Measurements from ENCODE around the gene DBNDD1.
A peak's percentile ranks its signal among the peaks of the same experiment; 100 is the strongest.
"Not testable (repeated sequence)": the region's sequence is repeated elsewhere in the genome, so short reads cannot be mapped to it uniquely, and the experiment has no call there.

The DBNDD1 gene

DNA sequence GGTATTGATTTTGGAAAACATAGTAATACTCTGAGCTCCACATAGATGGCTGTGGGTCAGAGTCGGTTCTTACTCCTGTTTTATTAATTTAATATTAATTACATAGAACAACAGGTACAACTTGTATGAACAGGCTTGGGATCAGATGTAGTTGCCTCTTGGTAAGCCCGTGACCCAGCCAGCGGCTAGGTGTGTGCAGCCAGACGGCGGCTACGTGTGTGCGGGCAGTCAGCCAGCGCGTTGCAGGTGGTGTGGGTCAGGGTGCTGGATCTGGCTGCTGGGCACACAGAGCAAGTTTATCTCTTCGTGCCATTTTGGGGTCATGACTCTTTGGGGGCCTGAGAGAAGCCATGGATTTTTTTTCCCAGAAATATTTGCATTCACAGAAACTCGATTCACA, 30.3 kb downstream of the DBNDD1 start:
- DNase-seq (ENCODE audit: low read depth), result no peak

DNA sequence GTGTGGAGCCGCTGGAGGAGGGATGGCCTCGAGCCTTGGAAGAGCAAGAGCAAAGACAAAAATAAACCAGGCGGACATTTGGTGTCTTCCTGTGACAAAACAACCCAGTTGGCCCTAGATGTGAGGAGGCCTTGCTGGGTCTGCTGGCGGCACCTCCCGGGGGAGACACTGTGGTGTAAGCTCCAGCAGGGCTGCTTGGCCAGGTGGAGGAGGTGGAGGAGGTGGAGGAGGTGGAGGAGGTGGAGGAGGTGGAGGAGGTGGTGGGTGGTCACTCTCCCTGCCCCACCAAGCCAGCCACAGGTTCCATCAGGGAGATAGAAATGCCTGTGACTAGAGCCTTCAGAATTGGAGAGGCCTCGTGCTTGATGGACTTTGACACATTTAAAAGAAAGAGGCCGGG, 32.1 kb downstream of the DBNDD1 start:
- DNase-seq (ENCODE audit: low read depth), result no peak

DNA sequence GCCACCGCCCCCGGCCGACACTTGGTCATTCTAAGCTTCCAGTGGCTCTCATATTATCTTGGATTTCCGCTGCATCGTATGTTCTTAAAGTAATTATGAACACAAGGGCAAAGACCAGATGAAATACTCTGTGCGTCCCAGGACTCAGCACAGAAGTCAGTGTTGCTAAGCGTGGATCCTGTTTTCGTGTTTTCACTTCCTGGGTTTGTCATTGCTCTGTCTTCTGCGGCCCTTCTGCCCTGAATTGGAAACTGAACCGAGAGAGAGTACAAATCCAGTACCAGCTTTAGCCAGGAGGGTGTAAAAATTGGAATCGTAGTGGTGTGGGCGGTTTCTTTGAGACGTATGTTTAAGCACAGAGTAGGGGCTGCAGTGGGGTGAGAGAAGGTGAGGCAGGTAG, 32.7 kb downstream of the DBNDD1 start:
- no peak for DNase-seq (ENCODE audit: low read depth)

DNA sequence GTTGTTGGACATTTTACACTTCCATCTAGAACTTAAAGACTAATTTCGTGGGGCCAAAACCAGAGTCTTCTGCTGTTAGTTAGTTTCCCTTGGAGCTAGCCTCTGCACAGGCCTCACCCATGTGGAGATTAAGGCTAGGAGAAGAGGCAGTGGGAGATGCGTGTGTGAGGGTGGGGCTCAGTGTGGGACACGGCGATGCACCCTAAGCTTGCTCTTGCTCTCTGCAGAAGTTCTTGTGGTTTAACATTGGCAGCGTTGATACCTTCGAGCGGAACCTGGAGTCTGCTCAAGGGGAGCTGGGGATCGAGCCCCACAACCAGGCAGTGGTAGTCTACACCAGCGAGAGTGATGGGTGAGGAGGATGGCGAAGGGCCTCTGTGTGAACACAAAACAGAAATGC, 34.0 kb downstream of the DBNDD1 start:
- no peak for DNase-seq (ENCODE audit: low read depth)

DNA sequence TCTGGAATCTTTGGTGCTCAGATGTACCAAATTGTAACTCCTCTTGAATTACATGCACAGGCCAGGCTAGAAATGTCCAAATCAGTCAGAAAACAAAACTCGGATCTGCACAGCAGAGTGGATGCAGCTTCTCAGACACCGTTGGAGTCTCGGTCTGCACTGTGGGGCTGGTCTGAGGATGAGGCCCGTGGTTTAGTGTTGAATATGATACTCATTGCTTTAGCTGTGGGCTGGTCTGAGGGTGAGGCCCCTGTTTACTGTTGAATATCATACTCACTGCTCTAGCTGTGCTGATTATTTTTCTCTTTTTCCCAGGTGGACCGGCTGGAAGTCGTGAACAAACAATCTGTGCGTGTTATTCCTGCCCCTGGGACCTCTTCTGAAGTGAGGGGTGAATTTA, 35.0 kb downstream of the DBNDD1 start:
- no peak for DNase-seq (ENCODE audit: low read depth)

DNA sequence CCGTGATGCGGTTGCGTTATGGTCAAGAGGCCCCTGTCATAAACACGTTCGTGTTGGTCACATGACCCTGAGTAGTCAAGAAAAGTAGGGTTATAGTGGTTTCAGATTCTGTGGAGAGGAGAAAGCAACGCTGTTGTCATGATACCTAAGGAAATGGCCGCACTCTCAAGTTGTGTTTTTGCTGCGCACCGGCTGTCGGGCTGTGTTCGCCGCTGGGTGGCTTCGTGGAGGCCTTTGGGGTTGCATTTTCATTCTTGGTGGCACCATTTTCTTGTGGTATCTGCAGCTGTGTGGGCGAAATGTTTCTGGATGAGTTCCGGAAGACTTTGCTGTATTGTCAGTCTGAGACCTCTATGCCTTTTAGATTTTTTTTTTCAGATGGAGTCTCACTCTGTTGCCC, 35.7 kb downstream of the DBNDD1 start:
- DNase-seq (ENCODE audit: low read depth), result no peak

DNA sequence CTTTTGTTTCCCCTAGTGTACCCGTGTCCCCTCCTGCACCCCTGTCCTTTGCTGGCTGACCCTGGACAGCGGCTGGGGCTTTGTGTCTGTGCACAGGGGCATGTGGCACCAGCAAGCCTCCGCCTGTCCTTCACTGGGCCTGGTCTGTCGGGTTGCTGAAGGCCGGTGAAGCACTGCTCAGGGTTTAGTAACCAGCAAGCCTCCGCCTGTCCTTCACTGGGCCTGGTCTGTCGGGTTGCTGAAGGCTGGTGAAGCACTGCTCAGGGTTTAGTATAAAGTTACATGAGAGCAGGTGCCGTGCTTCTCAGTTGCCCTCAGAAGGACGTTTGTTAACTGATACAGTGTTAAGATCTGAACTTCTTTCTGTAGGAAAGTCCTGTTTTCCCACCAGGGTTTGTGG, 36.9 kb downstream of the DBNDD1 start:
- no peak for DNase-seq (ENCODE audit: low read depth)

DNA sequence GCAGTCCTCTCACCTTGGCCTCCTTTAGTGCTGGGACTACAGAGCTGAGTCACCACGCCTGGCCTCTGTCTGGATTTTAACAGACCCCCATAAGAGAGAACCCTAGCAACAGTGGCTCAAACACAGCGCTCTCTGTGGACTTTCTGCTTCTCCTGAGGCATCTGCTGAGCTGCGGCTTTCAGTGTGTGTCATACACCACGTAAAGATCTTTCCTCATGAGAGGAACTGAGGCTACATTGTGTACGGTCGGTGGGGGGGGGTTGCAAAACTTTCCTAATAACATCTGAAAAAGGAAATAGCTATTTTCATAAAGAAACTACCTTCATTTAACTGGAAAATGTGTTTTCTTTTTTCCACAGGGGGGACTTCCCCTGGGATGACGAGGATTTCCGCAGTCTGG, 37.8 kb downstream of the DBNDD1 start:
- no peak for DNase-seq (ENCODE audit: low read depth)

DNA sequence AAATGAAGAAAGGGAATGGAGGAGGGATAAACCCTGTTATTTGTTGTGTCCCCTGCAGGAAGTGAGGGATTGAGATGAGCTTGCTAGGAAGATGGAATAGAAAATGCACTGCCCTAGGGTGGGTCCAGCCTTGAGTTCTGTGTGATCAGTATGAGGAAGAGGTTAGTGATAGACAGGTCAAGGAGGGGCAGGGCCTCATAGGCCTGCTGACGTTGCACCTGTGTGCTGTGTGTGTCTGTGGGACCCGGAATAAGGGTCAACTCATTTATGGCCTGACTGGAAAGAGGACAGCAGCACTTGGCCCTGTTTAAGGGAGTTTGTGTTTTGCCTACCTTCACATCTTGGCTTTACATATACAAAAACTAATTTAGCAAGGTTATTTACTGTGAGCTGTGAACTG, 44.4 kb downstream of the DBNDD1 start:
- no peak for DNase-seq (ENCODE audit: low read depth)

DNA sequence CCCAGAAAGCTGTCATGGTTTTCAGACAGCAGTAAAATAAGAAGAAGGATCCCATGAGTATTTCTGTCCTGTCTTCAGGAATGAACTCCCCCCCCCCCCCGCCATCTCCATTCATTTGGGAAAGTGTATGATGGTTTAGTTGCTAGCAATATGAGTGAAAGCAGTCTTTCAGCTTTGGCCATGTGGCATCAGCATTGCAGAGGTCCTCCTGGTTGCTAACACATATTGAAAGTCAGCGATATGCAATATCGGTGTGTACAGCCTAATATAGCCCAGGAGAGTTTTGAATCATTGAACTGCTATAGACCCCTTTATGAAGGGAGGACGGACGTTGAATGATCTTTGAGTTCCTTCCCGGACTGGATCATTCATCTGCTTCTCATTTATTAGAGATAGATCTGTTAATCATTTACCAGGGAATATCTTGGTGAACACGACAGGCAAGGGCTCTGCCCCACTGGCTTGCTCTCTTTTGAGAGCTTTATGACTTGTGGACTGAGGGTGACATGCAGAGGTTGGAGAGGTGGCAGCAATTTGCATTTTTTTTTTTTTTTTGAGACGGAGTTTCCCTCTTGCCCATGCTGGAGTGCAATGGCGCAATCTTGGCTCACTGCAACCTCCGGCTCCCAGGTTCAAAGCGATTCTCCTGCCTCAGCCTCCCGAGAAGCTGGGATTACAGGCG, 45.5 kb downstream of the DBNDD1 start:
- no peak for DNase-seq (ENCODE audit: low read depth)

DNA sequence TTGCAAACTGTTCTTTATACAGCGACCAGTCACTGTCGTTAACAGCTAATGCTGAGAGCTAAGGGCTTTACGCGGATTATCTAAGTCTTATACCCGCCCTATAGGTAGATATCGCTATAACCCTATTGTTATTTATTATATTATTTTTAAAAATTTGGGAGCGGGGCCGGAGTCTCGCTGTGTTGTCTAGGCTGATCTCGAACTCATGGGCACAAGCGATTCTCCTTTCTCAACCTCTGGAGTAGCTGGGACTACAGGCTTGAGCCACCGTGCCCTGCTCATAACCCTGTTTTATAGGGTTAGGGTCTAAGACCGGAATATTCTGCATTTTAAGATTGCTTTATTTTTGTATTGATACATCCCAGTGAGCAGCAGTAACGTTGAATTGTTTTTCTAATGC, 46.0 kb downstream of the DBNDD1 start:
- no peak for DNase-seq (ENCODE audit: low read depth)

DNA sequence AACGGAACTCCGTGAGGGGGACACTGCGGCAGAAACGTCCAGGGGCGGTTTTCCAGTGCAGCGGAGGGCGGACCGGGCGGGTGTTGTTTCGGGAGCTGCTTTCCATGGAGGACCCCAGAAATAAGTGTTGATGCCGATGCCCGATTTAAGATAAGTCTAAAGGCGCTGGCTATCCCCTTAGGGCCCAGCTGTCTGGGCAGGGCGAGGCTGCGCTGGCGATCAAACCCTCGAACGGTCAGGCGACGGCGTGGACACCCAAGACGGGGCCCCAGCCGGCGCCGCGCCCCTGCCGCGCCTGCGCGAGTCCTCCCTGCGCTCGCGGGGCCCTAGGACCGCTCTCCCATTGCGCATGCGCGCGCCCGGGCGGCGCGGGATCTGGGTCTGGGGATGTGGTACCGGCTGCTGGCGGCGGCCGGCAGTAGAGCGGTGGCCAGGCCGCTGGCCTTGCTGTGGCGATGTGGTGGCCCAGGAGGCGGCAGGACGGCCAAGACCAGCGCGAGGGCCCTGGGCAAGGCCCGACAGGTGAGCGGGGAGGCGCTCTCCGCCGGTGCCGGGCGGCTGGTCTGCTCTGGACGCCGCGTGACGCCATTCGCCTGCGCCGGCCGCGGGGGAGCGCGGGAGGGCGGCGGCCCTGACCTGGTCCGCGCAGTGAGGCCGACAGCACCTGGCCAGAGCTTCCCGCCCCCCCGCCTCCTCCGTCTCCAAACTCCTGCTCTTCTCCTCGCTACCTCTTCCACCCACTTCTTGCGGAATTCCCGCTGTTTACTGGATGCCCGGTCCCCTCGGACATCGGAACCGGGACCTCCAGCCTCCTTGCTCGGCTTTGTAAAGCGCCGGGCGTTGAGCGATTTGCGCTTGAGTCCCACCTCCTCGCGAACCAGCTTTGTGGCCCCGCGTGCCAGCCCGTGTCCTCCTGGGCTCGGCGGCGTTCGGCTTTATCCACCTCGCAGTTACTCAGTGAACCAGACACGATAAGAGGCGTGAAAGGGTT, 46.7 kb downstream of the DBNDD1 start:
- DNase-seq (ENCODE audit: low read depth), result peak; percentile 86

DNA sequence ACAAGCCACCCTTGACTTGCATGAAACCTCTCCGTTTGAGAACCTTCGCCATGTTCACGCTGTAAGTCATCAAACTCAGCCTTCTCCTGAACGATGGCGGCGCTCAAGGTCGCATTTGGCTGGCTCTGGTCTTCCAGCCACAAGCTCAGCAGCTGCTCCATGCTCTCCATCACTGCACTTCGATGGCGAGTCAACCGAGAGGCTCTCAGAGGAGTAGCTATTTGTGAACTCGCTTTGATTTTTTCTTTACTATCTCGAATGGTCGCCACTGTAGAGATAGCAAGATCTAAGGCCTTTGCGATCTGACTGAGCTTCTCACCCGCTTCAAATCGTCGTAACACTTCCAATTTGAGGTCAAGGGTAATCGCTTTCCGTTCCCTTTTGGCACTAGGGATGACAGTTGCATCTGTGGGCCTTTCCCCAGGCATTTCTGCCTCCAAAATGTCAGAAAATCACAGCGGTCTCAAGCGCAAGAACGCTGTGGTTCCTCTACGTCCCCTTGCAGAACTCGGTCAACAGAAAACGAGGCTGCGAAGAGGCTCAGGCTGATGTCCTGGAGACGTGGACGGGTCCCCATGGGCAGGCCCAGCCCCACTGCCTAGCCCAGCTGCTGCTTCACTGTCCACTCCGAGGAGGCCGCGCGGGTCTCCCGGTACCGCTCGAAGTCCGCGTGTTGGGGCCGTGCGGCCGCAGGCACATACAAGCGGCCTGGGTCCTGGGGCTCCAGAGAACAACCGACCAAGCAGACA, 47.6 kb downstream of the DBNDD1 start:
- no peak for DNase-seq (ENCODE audit: low read depth)

DNA sequence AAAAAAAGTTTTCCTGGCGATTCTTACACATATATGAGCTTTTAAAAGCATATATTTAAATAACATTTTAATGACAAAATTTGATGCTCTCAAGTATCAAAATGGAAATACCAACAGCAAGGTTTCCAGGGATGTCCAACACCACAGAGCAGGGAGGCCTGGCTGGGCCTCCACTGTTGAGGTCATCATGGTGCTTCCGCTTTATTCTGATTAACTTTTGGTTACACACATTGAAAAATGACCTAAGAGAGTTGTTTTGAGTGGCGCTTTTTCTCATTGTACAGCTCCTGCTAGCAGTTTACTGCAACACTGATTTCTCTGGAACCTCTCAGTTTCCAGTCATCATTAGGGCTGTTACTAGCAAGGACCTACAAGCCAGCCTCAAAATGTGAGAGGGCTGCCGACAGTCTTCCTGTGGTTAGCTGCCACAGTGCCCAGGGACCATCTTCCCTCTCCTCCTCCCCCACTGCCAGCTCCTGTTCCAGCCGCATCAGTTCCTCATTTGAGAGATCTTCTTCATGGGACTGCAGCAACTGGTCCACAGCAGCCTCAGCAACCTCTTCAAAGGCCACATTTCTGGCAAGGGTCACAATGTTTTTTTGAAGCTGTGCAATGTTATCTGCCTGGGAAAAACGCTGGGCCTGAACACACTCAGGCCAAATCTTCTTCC, 49.4 kb downstream of the DBNDD1 start:
- no peak for DNase-seq (ENCODE audit: low read depth)

DNA sequence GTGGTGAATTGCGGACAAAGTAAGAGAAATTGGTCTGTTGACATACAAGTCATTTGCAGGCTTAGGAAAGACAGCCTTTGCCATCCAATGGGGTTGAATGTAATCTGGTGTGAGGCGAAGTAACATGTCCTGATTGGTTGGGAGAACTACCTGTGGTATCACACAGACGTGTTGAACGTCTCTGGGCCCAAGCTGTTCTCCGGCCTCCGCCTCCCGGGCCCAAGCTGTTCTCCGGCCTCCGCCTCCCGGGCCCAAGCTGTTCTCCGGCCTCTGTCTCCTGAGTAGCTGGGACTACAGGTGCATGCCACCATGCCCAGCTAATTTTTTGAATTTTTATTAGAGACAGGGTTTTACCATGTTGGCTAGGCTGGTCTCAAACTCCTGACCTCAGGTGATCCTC, 51.2 kb downstream of the DBNDD1 start:
- not testable (repeated sequence) for DNase-seq (ENCODE audit: low read depth)

DNA sequence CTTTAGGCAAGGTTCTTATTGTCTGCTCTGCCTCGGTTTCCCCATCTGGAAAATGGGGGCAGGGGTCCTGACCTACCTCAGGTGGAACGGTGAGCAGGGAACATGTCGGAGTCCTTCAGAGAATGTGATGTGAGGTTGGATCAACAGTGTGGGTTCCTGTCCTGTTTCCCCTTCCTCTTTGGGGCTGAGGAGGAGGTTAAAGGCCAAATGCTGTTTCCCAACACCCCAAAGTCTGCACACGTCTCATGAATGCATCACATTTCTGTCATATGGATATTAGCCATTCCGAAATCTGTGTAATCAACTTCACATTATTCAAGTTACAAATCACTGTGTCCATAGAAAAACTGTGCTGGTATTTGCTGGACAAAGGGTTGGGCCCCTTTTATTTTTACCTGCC, 51.8 kb downstream of the DBNDD1 start:
- not testable (repeated sequence) for DNase-seq (ENCODE audit: low read depth)

DNA sequence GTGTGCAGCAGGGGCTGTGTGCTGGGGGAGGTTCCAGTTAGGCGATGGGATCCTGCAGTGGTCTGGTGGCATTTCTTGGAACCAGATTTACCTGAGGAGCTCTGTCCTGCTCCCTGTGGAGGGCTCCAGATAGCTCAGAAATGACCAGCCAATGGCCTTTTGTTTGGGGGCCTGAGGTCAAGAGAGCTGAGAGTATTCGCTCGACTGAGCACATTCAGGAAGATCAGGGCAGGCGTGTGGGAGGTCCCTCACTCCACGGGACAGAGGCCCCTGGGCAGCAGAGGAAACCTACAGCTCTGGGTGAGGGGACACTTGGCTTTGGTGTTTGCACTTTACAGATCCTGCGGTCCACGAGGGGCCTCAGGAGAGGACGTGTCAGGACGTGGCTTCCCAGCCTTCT, 52.5 kb downstream of the DBNDD1 start:
- no peak for DNase-seq (ENCODE audit: low read depth)

DNA sequence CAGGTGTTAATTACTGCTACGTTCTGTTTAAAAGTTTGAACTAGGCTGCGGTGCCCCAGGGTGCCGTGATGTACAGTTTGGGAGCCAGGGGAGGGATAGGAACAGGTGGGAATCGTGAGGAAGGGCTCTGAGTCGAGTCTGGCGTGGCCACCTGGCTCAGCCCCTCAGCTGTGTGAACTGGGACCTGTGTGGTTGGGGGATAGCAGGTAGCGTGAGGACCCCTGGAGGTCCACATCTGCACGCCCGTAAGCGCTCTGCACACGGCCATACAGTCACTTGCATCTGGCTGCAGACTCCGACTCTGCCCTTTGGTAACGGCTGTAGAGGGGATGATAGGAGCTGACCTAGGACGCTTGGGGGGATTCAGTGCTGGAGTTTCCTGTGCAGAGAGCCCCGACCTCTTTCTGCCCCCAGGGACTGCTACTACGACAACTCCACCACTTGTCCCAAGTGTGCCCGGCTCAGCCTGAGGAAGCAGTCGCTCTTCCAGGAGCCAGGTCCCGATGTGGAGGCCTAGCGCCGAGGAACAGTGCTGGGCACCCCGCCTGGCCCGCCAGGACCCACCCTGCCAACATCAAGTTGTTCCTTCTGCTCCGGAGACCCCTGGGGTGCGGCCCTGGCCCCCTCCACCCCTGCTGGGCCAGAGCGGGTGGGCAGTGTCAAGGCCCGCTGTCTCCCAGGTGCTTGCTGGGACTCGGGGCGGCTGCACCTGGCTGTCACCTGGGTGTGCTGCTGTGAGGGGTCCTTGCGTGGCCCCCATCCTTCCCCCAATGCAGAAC, 53.6 kb downstream of the DBNDD1 start:
- DNase-seq (ENCODE audit: low read depth), result no peak

DNA sequence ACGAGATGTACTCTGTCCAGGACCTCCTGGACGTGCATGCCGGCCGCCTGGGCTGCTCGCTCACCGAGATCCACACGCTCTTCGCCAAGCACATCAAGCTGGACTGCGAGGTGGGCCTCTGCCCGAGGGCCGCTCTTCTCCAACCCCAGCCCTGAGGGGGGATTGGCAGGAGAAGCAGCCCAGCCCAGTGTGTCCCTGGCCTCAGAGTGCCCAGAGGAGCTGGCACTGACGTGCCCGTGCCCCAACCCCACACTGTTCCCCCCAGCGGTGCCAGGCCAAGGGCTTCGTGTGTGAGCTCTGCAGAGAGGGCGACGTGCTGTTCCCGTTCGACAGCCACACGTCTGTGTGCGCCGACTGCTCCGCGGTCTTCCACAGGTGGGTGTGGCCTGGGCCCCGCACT, 55.1 kb downstream of the DBNDD1 start:
- DNase-seq (ENCODE audit: low read depth), result no peak

DNA sequence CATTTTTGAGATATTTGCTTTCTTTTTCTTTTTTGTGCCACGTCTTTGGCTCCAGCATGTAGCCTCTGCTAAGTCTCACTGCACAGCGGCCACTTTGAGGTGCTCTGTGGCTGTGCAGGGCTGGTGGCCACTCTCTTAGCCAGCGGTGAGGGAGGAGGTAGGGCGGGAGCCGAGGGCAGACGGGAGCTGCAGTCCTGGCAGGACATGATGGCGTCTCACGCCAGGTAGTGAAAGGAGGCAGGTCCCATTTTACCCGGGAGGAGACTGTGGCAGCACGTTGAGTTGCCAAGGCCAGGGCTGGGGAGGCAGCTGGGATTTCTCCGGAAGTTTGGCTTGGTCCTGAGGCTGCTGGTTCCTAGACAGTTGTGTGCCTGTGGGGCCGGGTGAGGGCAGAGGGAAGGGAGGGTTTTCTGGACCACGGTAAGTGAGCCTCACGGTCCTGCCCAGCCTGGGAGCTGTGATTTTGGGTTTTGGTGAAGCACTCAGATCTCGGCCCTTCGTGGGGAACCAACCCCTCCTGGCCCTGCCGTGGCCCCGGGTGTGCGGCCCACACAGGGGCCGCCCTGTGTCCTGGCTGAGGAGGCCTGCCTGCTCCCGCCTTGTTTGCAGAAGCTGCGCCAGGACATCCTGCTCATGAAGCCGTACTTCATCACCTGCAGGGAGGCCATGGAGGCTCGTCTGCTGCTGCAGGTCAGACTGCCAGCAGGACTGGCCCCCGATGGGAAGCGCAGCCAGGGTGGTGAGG, 56.3 kb downstream of the DBNDD1 start:
- no peak for DNase-seq (ENCODE audit: low read depth)

DNA sequence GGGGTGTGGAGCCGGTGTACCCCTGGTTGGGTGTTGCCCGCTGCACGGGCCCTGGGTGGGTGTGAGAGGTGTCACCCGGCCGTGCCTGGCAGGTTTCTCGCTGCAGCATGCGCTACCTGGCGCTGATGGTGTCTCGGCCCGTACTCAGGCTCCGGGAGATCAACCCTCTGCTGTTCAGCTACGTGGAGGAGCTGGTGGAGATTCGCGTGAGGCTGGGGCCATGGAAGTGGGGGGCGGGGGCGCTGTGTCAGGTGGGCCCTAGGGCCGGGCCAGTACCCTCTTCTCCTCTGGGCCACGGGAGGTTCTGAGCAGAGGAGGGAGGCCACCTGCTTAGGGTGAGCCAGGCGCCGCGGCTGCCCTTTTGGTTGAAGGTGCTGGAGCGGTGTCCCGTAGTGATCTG, 57.3 kb downstream of the DBNDD1 start:
- no peak for DNase-seq (ENCODE audit: low read depth)
